ENCODE results near the gene MCC. TPM values are rescaled to one million over a fixed set of nuclear protein-coding genes. Genes with fewer than 3 reads are reported as not detected.

MCC gene
- total and polyA plus RNA-seq, 2 of the 4 experiments (the other 2 are of a cell fraction) = 5.0 to 20.6 TPM

- no peak overlapping the region for H2BK15ac ChIP-seq (ENCODE audit: low read depth, low read length)
- H3K4me2 ChIP-seq (ENCODE audit: low read depth, low read length) = no peak overlapping the region
- no peak overlapping the region for H4K91ac ChIP-seq (ENCODE audit: insufficient read depth, low read depth, low read length)
- no peaks in the 10 kb centered on the region for H4K20me1 ChIP-seq (ENCODE audit: insufficient read depth, low read length)
- H2BK5ac ChIP-seq (ENCODE audit: low read depth, low read length, poor library complexity, severe bottlenecking) = no peak overlapping the region
- WGBS, 2 experiments (ENCODE audit: extremely low coverage in 2 of 2, insufficient read length in 1 of 2) = 100% methylated on average over 1 of the region's 3 CpGs; no CpG with 5 or more reads in 1 of the 2 experiments
- dilution Hi-C loops (cut with HindIII; ENCODE audit: low sequenced_read_pairs, unreplicated experiment) (no loop called here), in situ Hi-C loops (cut with MboI; ENCODE audit: low sequenced_read_pairs) (no loop called here), intact Hi-C loops (cut with micrococcal nuclease) (no loop called here)
- BruUV-seq (replicated peaks) = no TSS peak
- no peak overlapping the region for H3K18ac ChIP-seq (ENCODE audit: low read depth, low read length)
- no peaks in the 10 kb centered on the region for H3K9me3 ChIP-seq (ENCODE audit: control insufficient read depth, insufficient read depth, low read length)
- H3K23ac ChIP-seq (ENCODE audit: low read depth, low read length) = no peak overlapping the region
- H3K9ac ChIP-seq (ENCODE audit: low read depth, low read length) = no peak overlapping the region
- H3K4me3 ChIP-seq (ENCODE audit: insufficient read depth, low read depth, low read length) = no peak overlapping the region
- no peak overlapping the region for H3K14ac ChIP-seq (replicated peaks; ENCODE audit: low read depth, low read length)
- no peaks in the 10 kb centered on the region for H3K27me3 ChIP-seq (ENCODE audit: control insufficient read depth, insufficient read depth, low read length)
- ATAC-seq (ENCODE audit: low read depth) (no peak), DNase-seq (no peak)
- no peak overlapping the region for H2AFZ ChIP-seq (replicated peaks; ENCODE audit: low read length, poor library complexity)
- no peak overlapping the region for H2BK20ac ChIP-seq (ENCODE audit: low read depth, low read length)
- no peak overlapping the region for H3K27ac ChIP-seq (ENCODE audit: insufficient read depth, low read length)
- H3K9me1 ChIP-seq (ENCODE audit: insufficient read depth, low read length) = no peaks in the 10 kb centered on the region
- H2BK120ac ChIP-seq (ENCODE audit: low read depth, low read length) = no peak overlapping the region
- no peak overlapping the region for H2AK9ac ChIP-seq (replicated peaks; ENCODE audit: low read depth, low read length, poor library complexity)
- H4K5ac ChIP-seq (ENCODE audit: low read depth, low read length) = no peak overlapping the region
- no peaks in the 10 kb centered on the region; a peak in 1 of 4 replicates for H3K79me1 ChIP-seq (ENCODE audit: low read depth in 1 of 2, low read length in 2 of 2)
- no peaks in the 10 kb centered on the region for H3K4me1 ChIP-seq (ENCODE audit: control insufficient read depth, insufficient read depth, low read length)
- ChIA-PET POLR2A (ENCODE audit: unreplicated experiment) (no interaction called here), CTCF (no interaction called here)
- no peak overlapping the region for H3K4ac ChIP-seq (ENCODE audit: low read depth, low read length)
- H3K36me3 ChIP-seq (ENCODE audit: control insufficient read depth, insufficient read depth, low read length) = peaks cover 26% of the 10 kb centered on the region
- no peak overlapping the region for H2AK5ac ChIP-seq (ENCODE audit: low read depth, low read length)
- no peak for TF ChIP-seq MAZ (IDR thresholded peaks at IDR 0.05; ENCODE audit: borderline replicate concordance, low read depth, low read length)
- no peak for TF ChIP-seq SMC3 (IDR thresholded peaks at IDR 0.05; ENCODE audit: low read depth, low read length)
- no peak for TF ChIP-seq CEBPB (IDR thresholded peaks at IDR 0.05; ENCODE audit: low read depth, low read length)
- no peak for TF ChIP-seq BHLHE40 (IDR thresholded peaks at IDR 0.05; ENCODE audit: low read depth, low read length)
- no peak for TF ChIP-seq RFX5 (IDR thresholded peaks at IDR 0.05; ENCODE audit: low read depth, low read length)
- TF ChIP-seq RAD21 (IDR thresholded peaks at IDR 0.05; ENCODE audit: low read length) = no peak
- TF ChIP-seq ELK1 (IDR thresholded peaks at IDR 0.05; ENCODE audit: borderline replicate concordance, low read depth, low read length) = no peak
- no peak for TF ChIP-seq USF2 (IDR thresholded peaks at IDR 0.05; ENCODE audit: low read depth, low read length)
- TF ChIP-seq CTCF (conservative IDR thresholded peaks at IDR 0.05; ENCODE audit: low read depth, low read length) = no peak
- TF ChIP-seq FOS (IDR thresholded peaks at IDR 0.05; ENCODE audit: low read depth, low read length) = no peak
- TF ChIP-seq MAFK (IDR thresholded peaks at IDR 0.05; ENCODE audit: low read depth, low read length) = no peak
- TF ChIP-seq POLR2A (IDR thresholded peaks at IDR 0.05; ENCODE audit: low read depth, low read length) = no peak
- no peak for TF ChIP-seq RCOR1 (IDR thresholded peaks at IDR 0.05; ENCODE audit: insufficient replicate concordance, low read length)
- no peak for TF ChIP-seq NFE2L2 (IDR thresholded peaks at IDR 0.05; ENCODE audit: low read depth, low read length)
- TF ChIP-seq CHD1 (IDR thresholded peaks at IDR 0.05; ENCODE audit: low read depth, low read length) = no peak
- no peak overlapping the region for H3K56ac ChIP-seq (ENCODE audit: extremely low read depth, insufficient read depth, low read length)
- H4K8ac ChIP-seq (ENCODE audit: low read depth in 2 of 2, low read length in 2 of 2) = no peak overlapping the region
These were observed 384.9 kb downstream of the MCC start for GRCh38 chr5:113103330-113103729.
